GM12864 (cell line): ENCODE measurements around the gene TAS2R60.

Experiments used
- DNase-seq: peaks from one replicate; pipeline ENCODE4 v3.0.0-alpha.2; 2011; ENCODE audit warnings: low read depth
- H3K4me3 ChIP-seq: 2 replicates; pipeline ENCODE4 v1.5.1; 2011; ENCODE audit warnings: mild to moderate bottlenecking, low read depth, low read length, control low read depth
- TF ChIP-seq, protein P1 (sequence below): IDR thresholded peaks from 2 replicates; pipeline ENCODE4 v1.5.1; 2011; ENCODE audit warnings: low read depth, mild to moderate bottlenecking, moderate library complexity, low read length, control low read depth, inconsistent platforms; ENCODE audit errors: missing control alignments

TAS2R60 gene

DNA sequence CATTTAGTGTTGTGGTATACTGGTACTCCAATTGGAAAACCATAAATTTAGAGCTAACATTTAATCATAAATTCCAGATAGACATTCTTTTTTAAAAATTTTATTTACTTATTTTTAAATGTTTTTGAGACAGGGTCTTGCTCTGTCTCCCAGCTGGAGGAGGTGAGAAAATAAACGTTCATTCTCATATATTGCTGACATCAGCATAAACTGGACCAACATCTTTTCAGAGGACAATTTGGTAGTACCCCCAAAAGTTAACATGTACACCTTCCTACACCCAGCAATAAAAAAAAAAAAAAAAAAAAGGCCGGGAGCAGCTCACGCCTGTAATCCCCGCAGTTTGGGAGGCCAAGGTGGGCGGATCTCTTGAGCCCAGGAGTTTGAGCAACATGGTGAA is 5.2 kb downstream of the TAS2R60 start:
- TF ChIP-seq, protein P1, sequence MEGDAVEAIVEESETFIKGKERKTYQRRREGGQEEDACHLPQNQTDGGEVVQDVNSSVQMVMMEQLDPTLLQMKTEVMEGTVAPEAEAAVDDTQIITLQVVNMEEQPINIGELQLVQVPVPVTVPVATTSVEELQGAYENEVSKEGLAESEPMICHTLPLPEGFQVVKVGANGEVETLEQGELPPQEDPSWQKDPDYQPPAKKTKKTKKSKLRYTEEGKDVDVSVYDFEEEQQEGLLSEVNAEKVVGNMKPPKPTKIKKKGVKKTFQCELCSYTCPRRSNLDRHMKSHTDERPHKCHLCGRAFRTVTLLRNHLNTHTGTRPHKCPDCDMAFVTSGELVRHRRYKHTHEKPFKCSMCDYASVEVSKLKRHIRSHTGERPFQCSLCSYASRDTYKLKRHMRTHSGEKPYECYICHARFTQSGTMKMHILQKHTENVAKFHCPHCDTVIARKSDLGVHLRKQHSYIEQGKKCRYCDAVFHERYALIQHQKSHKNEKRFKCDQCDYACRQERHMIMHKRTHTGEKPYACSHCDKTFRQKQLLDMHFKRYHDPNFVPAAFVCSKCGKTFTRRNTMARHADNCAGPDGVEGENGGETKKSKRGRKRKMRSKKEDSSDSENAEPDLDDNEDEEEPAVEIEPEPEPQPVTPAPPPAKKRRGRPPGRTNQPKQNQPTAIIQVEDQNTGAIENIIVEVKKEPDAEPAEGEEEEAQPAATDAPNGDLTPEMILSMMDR = no peak
- no peak for DNase-seq
- no peak overlapping the region for H3K4me3 ChIP-seq

DNA sequence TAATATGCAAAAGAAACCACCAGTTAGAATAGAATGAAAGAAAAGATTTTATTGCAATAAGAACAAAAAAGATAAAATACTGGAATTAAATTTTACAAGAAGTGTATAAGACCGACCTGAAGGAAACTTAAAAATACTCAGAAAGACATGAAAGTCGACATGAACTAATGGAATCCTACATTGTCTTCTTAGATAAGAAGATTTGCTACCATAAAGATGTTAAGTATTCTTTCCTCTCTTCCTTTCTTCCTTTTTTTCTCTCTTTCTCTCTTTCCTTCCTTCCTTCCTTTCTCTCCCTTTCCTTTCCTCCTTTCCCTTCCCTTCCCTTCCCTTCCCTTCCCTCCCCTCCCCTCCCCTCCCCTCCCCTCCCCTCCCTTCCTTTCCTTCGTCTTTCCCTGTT is 6.5 kb downstream of the TAS2R60 start:
- TF ChIP-seq, protein P1 = no peak
- no peak for DNase-seq
- H3K4me3 ChIP-seq = no peak overlapping the region

DNA sequence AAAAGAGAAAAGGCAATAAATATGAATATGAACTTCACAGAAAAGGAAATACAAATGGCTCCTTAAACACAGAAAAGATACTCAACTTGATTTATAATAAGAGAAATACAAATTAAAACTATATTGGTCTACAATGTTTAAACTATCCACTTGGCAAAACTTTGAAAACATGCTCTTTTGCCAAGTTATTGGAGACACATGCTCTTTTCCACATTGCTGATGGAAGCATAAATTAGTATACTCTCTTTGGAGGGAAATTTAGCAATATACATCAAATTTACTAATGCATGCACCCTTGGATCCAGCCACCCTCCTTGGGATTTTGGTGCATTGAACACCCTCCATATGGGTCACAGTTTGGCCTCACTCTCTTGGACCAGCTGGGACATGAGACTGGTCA is 7.9 kb downstream of the TAS2R60 start:
- no peak for DNase-seq
- H3K4me3 ChIP-seq = no peak overlapping the region
- TF ChIP-seq, protein P1 = no peak

DNA sequence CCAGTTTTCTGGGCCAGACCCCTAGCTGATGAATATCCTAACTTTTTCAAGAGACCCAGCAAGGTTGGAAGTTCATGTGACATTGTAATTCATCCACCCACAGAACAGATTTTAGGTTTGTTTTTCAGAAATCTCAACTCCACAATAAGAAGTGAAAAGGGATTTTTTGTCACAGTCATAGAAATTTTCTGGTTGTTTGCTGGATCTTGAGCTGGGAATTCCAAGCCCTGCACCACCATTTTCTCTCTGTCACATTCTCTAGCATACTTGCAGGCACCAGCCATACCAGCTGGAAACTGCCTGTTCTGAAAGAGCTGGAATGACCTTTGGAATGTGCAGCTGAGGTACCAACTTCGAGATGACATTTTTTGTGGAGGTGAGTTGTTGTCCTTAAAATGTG is 8.5 kb downstream of the TAS2R60 start:
- no peak overlapping the region for H3K4me3 ChIP-seq
- TF ChIP-seq, protein P1 = no peak
- no peak for DNase-seq

DNA sequence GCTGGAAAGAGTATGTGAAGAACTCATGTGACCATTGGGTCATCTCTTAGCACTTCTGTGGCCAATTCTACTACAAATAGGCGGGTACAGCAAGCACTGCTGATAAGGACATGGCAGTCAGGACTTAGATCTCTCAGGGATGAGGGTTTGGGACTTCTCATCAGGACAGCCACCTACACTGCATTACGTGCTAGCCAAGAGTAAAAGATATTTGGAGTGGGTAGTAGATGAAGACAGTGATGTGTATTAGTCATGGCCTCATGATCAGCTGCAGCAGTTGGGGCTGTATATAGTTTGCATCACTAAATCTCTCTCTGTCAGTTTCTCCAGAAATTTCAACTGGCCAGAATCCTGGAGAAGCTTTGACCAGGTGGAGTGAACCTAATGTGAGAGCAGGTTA is 9.2 kb downstream of the TAS2R60 start:
- TF ChIP-seq, protein P1 = no peak
- H3K4me3 ChIP-seq = no peak overlapping the region
- DNase-seq = no peak

DNA sequence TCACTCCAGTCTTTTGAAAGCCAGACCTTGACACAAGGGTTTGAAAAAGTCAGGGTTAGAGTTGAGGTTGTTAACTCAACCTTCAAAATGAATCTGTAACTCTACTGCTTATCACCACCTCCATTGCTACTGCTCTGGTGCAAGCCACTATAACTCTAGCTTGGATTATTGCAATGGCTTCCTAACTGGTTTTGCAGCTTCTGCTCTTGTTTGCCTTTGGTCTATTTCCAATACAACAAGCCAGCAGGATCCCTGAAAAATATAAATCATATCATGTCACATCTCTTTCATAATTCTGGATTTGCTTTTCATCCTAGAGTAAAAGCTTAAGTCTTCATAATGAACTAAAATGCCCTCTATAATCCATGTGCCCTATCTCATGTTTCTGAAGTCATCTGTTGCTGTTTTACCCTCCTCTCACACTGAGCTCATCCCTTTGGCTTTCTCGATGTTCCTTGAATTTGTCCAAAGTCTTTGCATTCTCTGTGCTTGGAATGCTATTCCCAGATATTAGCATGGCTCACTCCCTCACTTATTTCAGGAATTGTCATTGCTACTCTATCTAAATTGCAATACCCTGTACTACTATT is 10.9 kb downstream of the TAS2R60 start:
- TF ChIP-seq, protein P1 = no peak
- no peak for DNase-seq
- H3K4me3 ChIP-seq = no peak overlapping the region

DNA sequence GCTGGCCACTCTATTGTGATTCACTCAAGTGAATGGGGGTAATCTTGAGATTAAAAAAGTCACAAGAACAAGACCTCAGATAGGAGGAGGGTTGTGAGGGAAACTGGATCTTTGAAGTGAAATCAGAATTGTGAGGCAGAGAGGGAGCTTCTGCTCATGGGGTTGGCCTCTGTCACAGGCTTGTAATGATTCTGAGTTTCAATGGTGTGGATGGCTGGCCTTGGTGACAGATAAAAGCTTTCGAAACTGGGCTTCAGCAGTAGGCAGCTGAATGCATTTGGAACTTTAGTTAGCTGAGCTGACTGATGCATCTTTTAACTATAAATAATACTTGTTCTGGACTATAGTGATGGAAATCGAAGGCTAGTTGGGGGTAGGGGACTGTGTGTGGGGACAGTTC is 12.2 kb downstream of the TAS2R60 start:
- H3K4me3 ChIP-seq = no peak overlapping the region
- DNase-seq = no peak
- TF ChIP-seq, protein P1 = no peak
